ENCODE data around the gene RBM33.

RBM33 gene

GRCh38 chr7:155721056-155721455, 76.6 kb downstream of the RBM33 start:
- Histone ChIP-seq H3K9ac (ENCODE audit: low read length) (no peak overlapping the region), H3K27me3 (ENCODE audit: control insufficient read depth, insufficient read depth, low read length) (no peaks in the 10 kb centered on the region), H3K4me1 (ENCODE audit: control insufficient read depth, insufficient read depth, low read length) (no peaks in the 10 kb centered on the region), H3K36me3 (ENCODE audit: control insufficient read depth, insufficient read depth, low read length) (no peaks in the 10 kb centered on the region), H3K9me3 (ENCODE audit: control insufficient read depth, low read length) (no peaks in the 10 kb centered on the region), H3K4me3 (ENCODE audit: low read length) (no peak overlapping the region)

GRCh38 chr7:155722118-155722517, 77.7 kb downstream of the RBM33 start:
- H3K36me3 ChIP-seq (ENCODE audit: control insufficient read depth, insufficient read depth, low read length): no peaks in the 10 kb centered on the region
- H3K9me3 ChIP-seq (ENCODE audit: control insufficient read depth, low read length): no peaks in the 10 kb centered on the region
- H3K9ac ChIP-seq (ENCODE audit: low read length): no peak overlapping the region
- no peaks in the 10 kb centered on the region for H3K27me3 ChIP-seq (ENCODE audit: control insufficient read depth, insufficient read depth, low read length)
- no peak overlapping the region for H3K4me3 ChIP-seq (ENCODE audit: low read length)
- H3K4me1 ChIP-seq (ENCODE audit: control insufficient read depth, insufficient read depth, low read length): no peaks in the 10 kb centered on the region

- no peaks in the 10 kb centered on the region for H3K9me3 ChIP-seq (ENCODE audit: control insufficient read depth, low read length)
- H3K36me3 ChIP-seq (ENCODE audit: control insufficient read depth, insufficient read depth, low read length): no peaks in the 10 kb centered on the region
- H3K27me3 ChIP-seq (ENCODE audit: control insufficient read depth, insufficient read depth, low read length): no peaks in the 10 kb centered on the region
- no peak overlapping the region for H3K4me3 ChIP-seq (ENCODE audit: low read length)
- no peak overlapping the region for H3K9ac ChIP-seq (ENCODE audit: low read length)
- no peaks in the 10 kb centered on the region for H3K4me1 ChIP-seq (ENCODE audit: control insufficient read depth, insufficient read depth, low read length)
These were observed 78.5 kb downstream of the RBM33 start for GRCh38 chr7:155722936-155723335.

- Histone ChIP-seq H3K4me1 (ENCODE audit: control insufficient read depth, insufficient read depth, low read length) (no peaks in the 10 kb centered on the region), H3K27me3 (ENCODE audit: control insufficient read depth, insufficient read depth, low read length) (no peaks in the 10 kb centered on the region), H3K9ac (ENCODE audit: low read length) (no peak overlapping the region), H3K36me3 (ENCODE audit: control insufficient read depth, insufficient read depth, low read length) (no peaks in the 10 kb centered on the region), H3K4me3 (ENCODE audit: low read length) (no peak overlapping the region), H3K9me3 (ENCODE audit: control insufficient read depth, low read length) (no peaks in the 10 kb centered on the region)
These were observed 80.0 kb downstream of the RBM33 start for GRCh38 chr7:155724327-155725005.

GRCh38 chr7:155725006-155725355, 80.5 kb downstream of the RBM33 start:
- no peak overlapping the region for H3K9ac ChIP-seq (ENCODE audit: low read length)
- no peaks in the 10 kb centered on the region for H3K4me1 ChIP-seq (ENCODE audit: control insufficient read depth, insufficient read depth, low read length)
- no peaks in the 10 kb centered on the region for H3K9me3 ChIP-seq (ENCODE audit: control insufficient read depth, low read length)
- H3K36me3 ChIP-seq (ENCODE audit: control insufficient read depth, insufficient read depth, low read length): no peaks in the 10 kb centered on the region
- H3K4me3 ChIP-seq (ENCODE audit: low read length): no peak overlapping the region
- no peaks in the 10 kb centered on the region for H3K27me3 ChIP-seq (ENCODE audit: control insufficient read depth, insufficient read depth, low read length)

GRCh38 chr7:155727616-155728015, 83.2 kb downstream of the RBM33 start:
- H3K9ac ChIP-seq (ENCODE audit: low read length): no peak overlapping the region
- no peak overlapping the region for H3K4me3 ChIP-seq (ENCODE audit: low read length)
- H3K9me3 ChIP-seq (ENCODE audit: control insufficient read depth, low read length): no peaks in the 10 kb centered on the region
- H3K4me1 ChIP-seq (ENCODE audit: control insufficient read depth, insufficient read depth, low read length): no peaks in the 10 kb centered on the region
- H3K36me3 ChIP-seq (ENCODE audit: control insufficient read depth, insufficient read depth, low read length): no peaks in the 10 kb centered on the region
- no peaks in the 10 kb centered on the region for H3K27me3 ChIP-seq (ENCODE audit: control insufficient read depth, insufficient read depth, low read length)

- Histone ChIP-seq H3K9me3 (ENCODE audit: control insufficient read depth, low read length) (no peaks in the 10 kb centered on the region), H3K4me1 (ENCODE audit: control insufficient read depth, insufficient read depth, low read length) (no peaks in the 10 kb centered on the region), H3K9ac (ENCODE audit: low read length) (no peak overlapping the region), H3K36me3 (ENCODE audit: control insufficient read depth, insufficient read depth, low read length) (no peaks in the 10 kb centered on the region), H3K4me3 (ENCODE audit: low read length) (no peak overlapping the region), H3K27me3 (ENCODE audit: control insufficient read depth, insufficient read depth, low read length) (no peaks in the 10 kb centered on the region)
These were observed 83.7 kb downstream of the RBM33 start for GRCh38 chr7:155728116-155728515.

- no peak overlapping the region for H3K4me3 ChIP-seq (ENCODE audit: low read length)
- H3K9me3 ChIP-seq (ENCODE audit: control insufficient read depth, low read length): no peaks in the 10 kb centered on the region
- H3K27me3 ChIP-seq (ENCODE audit: control insufficient read depth, insufficient read depth, low read length): no peaks in the 10 kb centered on the region
- H3K36me3 ChIP-seq (ENCODE audit: control insufficient read depth, insufficient read depth, low read length): no peaks in the 10 kb centered on the region
- H3K4me1 ChIP-seq (ENCODE audit: control insufficient read depth, insufficient read depth, low read length): no peaks in the 10 kb centered on the region
- no peak overlapping the region for H3K9ac ChIP-seq (ENCODE audit: low read length)
These were observed 85.4 kb downstream of the RBM33 start for GRCh38 chr7:155729847-155730246.

- Histone ChIP-seq H3K9me3 (ENCODE audit: control insufficient read depth, low read length) (no peaks in the 10 kb centered on the region), H3K4me1 (ENCODE audit: control insufficient read depth, insufficient read depth, low read length) (peaks cover 8% of the 10 kb centered on the region), H3K36me3 (ENCODE audit: control insufficient read depth, insufficient read depth, low read length) (no peaks in the 10 kb centered on the region), H3K4me3 (ENCODE audit: low read length) (no peak overlapping the region), H3K27me3 (ENCODE audit: control insufficient read depth, insufficient read depth, low read length) (no peaks in the 10 kb centered on the region), H3K9ac (ENCODE audit: low read length) (no peak overlapping the region)
These were observed 86.9 kb downstream of the RBM33 start for GRCh38 chr7:155731380-155731779.

GRCh38 chr7:155731871-155732270, 87.4 kb downstream of the RBM33 start:
- H3K4me1 ChIP-seq (ENCODE audit: control insufficient read depth, insufficient read depth, low read length): peaks cover 8% of the 10 kb centered on the region
- H3K9ac ChIP-seq (ENCODE audit: low read length): no peak overlapping the region
- H3K9me3 ChIP-seq (ENCODE audit: control insufficient read depth, low read length): no peaks in the 10 kb centered on the region
- H3K36me3 ChIP-seq (ENCODE audit: control insufficient read depth, insufficient read depth, low read length): no peaks in the 10 kb centered on the region
- H3K27me3 ChIP-seq (ENCODE audit: control insufficient read depth, insufficient read depth, low read length): no peaks in the 10 kb centered on the region
- H3K4me3 ChIP-seq (ENCODE audit: low read length): no peak overlapping the region

GRCh38 chr7:155732286-155732685, 87.8 kb downstream of the RBM33 start:
- Histone ChIP-seq H3K4me3 (ENCODE audit: low read length) (no peak overlapping the region), H3K4me1 (ENCODE audit: control insufficient read depth, insufficient read depth, low read length) (peaks cover 8% of the 10 kb centered on the region), H3K27me3 (ENCODE audit: control insufficient read depth, insufficient read depth, low read length) (no peaks in the 10 kb centered on the region), H3K36me3 (ENCODE audit: control insufficient read depth, insufficient read depth, low read length) (no peaks in the 10 kb centered on the region), H3K9me3 (ENCODE audit: control insufficient read depth, low read length) (no peaks in the 10 kb centered on the region), H3K9ac (ENCODE audit: low read length) (no peak overlapping the region)

- Histone ChIP-seq H3K9me3 (ENCODE audit: control insufficient read depth, low read length) (no peaks in the 10 kb centered on the region), H3K36me3 (ENCODE audit: control insufficient read depth, insufficient read depth, low read length) (no peaks in the 10 kb centered on the region), H3K4me3 (ENCODE audit: low read length) (no peak overlapping the region), H3K4me1 (ENCODE audit: control insufficient read depth, insufficient read depth, low read length) (peaks cover 8% of the 10 kb centered on the region), H3K27me3 (ENCODE audit: control insufficient read depth, insufficient read depth, low read length) (no peaks in the 10 kb centered on the region), H3K9ac (ENCODE audit: low read length) (no peak overlapping the region)
These were observed 89.4 kb downstream of the RBM33 start for GRCh38 chr7:155733582-155734444.
